Urinary bladder (tissue), 4 donors: ENCODE data around the gene GRIK3. TPM values are rescaled to one million over a fixed set of nuclear protein-coding genes. Genes with fewer than 3 reads are reported as not detected.
"Not testable (repeated sequence)": the region's sequence is repeated elsewhere in the genome, so short reads cannot be mapped to it uniquely, and the experiment has no call there.

Source experiments
- DNase-seq: peaks from one replicate; pipeline ENCODE4 v3.0.0-alpha.2; 2015; ENCODE audit errors: extremely low spot score
- H3K27ac ChIP-seq: one replicate; pipeline ENCODE4 v1.5.1; 2013; ENCODE audit warnings: low read depth, mild to moderate bottlenecking, moderate library complexity
- H3K36me3 ChIP-seq: one replicate; pipeline ENCODE4 v1.6.1; 2013; ENCODE audit warnings: mild to moderate bottlenecking, moderate library complexity; ENCODE audit not compliant: insufficient read depth
- H3K4me1 ChIP-seq: one replicate; pipeline ENCODE4 v1.6.1; 2013; ENCODE audit warnings: mild to moderate bottlenecking, moderate library complexity; ENCODE audit not compliant: insufficient read depth
- H3K4me3 ChIP-seq: one replicate; pipeline ENCODE4 v1.5.1; 2013; ENCODE audit warnings: low read depth, low read length
- WGBS: extraction: QIAGEN DNeasy Blood & Tissue Kit; methylation state at CpG from one replicate; pipeline ENCODE4 v1.1.7; 2013; 5-methylcytosine and 5-hydroxymethylcytosine counted together
- polyA plus RNA-seq: library from polyadenylated mRNA; stranded (reverse); fragments of 200-250 nt; gene quantifications from one replicate; pipeline ENCODE4 v1.2.3, GENCODE V29; 2013
- total RNA-seq: library from RNA; depleted of rRNA; stranded (reverse); fragments of >200 nt; gene quantifications from one replicate; pipeline ENCODE4 v1.2.3, GENCODE V29; 2014
- donor health status: healthy with polysubstance abuse.
- donor health status: healthy.

Gene GRIK3
- total RNA-seq (4.1 TPM), polyA plus RNA-seq (1.7 TPM)

GRCh38 chr1:37034121-37035013 lies at the start of gene GRIK3:
TSS of gene GRIK3 (minus strand) at chr1:37034515. CDS start at chr1:37034108, 407 bp downstream.
- Histone ChIP-seq H3K4me1 (no peaks in the 10 kb centered on the region), H3K27ac (no peak within 1 kb of the TSS), H3K4me3 (peak within 1 kb of the TSS; percentile 20), H3K36me3 (no peaks in the 10 kb centered on the region)
- WGBS: 1% methylated on average over 128 of the region's 128 CpGs
- no peak for DNase-seq

DNA sequence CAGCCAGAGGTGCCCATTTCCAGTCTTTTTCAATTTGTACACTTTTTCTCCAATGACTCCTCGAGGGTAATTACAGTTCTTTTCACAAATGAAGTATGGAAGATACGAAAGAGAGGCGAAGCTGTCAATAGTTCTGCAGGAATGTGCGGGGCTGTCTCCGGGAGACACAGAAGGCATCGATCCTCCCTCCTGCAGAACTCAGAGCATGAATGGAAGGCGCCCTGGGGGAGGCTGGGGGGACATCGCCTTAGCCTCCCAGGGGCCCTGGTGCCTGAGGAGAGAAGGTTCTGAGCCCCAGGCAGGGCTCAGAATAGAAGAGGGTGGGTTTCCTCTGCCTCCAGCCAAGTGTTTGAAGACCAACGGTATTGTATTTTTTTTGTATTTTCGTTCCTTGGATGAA lies 49.7 kb upstream of the GRIK3 start:
- DNase-seq: no peak
- no peaks in the 10 kb centered on the region for H3K4me1 ChIP-seq
- no peaks in the 10 kb centered on the region for H3K36me3 ChIP-seq
- H3K27ac ChIP-seq: no peak overlapping the region
- WGBS: 73% methylated on average over 10 of the region's 10 CpGs
- H3K4me3 ChIP-seq: no peak overlapping the region

DNA sequence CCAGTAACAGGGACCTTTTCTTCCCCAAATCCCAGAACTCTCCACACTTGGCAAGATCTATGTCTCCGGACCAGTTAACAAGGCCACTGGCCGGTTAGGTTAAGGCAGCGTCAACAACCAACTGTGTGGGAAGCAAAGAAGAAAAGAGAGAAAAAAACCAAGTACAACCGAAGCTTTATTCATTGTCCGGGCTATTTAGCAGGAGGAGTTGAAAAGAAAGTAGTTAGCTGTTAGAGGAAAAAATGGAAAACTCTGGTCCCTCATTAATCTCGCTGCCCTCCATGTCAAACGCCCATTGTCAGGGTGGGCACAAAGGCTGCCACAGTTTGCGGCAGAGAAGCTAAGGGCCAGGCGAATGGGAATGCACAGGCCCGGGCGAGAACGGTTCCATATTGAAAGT lies 49.3 kb upstream of the GRIK3 start:
- H3K4me3 ChIP-seq: no peak overlapping the region
- H3K36me3 ChIP-seq: no peaks in the 10 kb centered on the region
- WGBS: 86% methylated on average over 12 of the region's 12 CpGs
- no peak for DNase-seq
- no peak overlapping the region for H3K27ac ChIP-seq
- no peaks in the 10 kb centered on the region for H3K4me1 ChIP-seq

- not testable (repeated sequence) for H3K27ac ChIP-seq, DNase-seq, H3K4me3 ChIP-seq, H3K4me1 ChIP-seq, H3K36me3 ChIP-seq
- WGBS: 94% methylated on average over 42 of the region's 54 CpGs
Measured at GRCh38 chr1:37080296-37080986, 46.1 kb upstream of the GRIK3 start.

GRCh38 chr1:37078866-37079265 lies 44.6 kb upstream of the GRIK3 start:
- WGBS: 85% methylated on average over 2 of the region's 2 CpGs
- DNase-seq: no peak
- Histone ChIP-seq H3K36me3 (no peaks in the 10 kb centered on the region), H3K4me3 (no peak overlapping the region), H3K4me1 (no peaks in the 10 kb centered on the region), H3K27ac (no peak overlapping the region)

DNA sequence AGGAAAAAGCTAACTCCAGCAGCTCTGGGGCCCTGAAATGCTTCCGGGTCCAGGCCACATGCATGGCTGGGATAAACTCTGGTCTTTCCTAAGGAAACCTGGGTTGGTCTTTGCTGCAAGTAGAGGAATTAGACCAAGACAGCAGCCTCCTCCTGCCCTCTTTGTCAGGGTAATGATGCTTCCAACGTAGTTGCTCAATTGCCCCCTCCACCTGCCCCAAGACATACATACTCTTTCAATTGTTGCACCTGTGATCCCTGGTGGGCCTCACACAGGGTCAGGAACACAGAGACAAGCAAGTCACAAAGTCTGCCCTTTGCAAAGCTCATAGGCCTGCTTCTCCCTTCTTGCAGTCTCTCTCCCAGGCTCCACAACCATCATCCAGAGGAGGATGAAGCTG lies 41.9 kb upstream of the GRIK3 start:
- Histone ChIP-seq H3K4me1 (no peaks in the 10 kb centered on the region), H3K4me3 (no peak overlapping the region), H3K27ac (no peak overlapping the region), H3K36me3 (no peaks in the 10 kb centered on the region)
- WGBS: 61% methylated on average over 2 of the region's 2 CpGs
- no peak for DNase-seq

DNA sequence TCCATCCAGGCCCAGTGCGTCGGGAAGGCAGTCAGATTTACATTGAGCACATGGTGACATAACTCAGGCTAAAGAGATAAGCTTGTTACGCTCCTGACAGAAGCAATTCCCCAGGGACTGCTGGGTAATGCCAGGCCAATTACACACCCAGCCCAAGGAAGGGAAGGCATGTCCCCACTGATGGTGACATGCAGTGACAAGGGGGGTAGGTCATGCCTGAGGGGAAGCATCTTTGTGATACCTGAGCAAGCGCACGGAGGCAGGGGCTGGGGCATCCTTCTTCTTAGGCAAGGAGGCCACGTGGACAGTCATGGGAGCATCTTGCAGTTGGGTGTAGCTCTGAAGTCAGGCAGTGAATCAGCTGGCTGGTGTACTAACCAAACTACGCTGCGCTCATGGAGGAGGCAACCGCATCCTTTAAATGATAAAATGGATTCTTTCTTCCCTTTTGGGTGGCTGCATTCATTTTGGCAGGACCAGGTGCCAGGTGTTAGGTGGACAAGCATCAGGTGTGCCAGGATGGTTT lies 39.6 kb upstream of the GRIK3 start:
- 65% methylated on average over 9 of the region's 9 CpGs for WGBS
- no peak for DNase-seq
- Histone ChIP-seq H3K4me3 (no peak overlapping the region), H3K27ac (no peak overlapping the region), H3K36me3 (no peaks in the 10 kb centered on the region), H3K4me1 (no peaks in the 10 kb centered on the region)

GRCh38 chr1:37073152-37073853 lies 39.0 kb upstream of the GRIK3 start:
- no peaks in the 10 kb centered on the region for H3K4me1 ChIP-seq
- no peak for DNase-seq
- no peaks in the 10 kb centered on the region for H3K36me3 ChIP-seq
- WGBS: 49% methylated on average over 9 of the region's 9 CpGs
- no peak overlapping the region for H3K27ac ChIP-seq
- no peak overlapping the region for H3K4me3 ChIP-seq

DNA sequence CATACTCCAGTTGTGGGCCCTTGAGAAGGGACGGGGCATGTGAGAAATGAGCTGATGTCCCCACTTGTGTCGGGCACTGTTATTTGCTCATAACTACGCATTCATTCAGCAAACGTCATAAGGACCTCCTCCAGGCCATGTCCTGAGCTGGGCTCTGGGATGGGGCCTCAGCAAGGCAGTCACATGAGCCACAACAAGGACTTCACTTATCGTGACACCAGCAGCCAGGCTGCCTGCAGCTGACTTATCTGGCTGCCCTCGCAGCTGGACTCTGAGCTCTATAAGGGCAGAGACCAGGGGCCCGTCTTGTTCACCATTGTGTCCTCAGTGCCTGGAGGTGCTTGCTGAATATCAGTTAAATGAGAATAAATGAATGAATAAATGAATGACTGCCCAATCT lies 37.5 kb upstream of the GRIK3 start:
- Histone ChIP-seq H3K4me3 (no peak overlapping the region), H3K36me3 (no peaks in the 10 kb centered on the region), H3K4me1 (no peaks in the 10 kb centered on the region), H3K27ac (no peak overlapping the region)
- no peak for DNase-seq
- WGBS: 54% methylated on average over 7 of the region's 7 CpGs

DNA sequence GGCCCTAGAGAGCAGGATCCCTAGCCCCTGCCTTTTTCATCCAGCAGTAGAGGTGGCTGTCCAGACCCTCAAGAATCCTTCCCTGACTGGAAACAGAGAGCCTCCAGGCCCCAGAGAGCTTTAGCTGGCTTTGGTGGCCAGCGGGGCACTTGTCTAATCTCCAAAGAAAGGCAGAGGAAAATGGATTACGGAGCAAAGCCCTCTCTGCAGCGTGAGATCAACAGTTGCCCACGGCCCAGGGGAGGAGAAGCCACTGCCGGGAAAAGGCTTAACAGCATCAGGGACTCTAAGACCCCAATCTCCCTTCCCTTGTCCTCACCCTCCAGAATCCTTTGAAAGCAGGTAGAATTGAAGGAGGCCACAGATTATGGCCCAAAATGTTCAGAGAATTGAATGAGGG lies 35.8 kb upstream of the GRIK3 start:
- DNase-seq: no peak
- Histone ChIP-seq H3K36me3 (no peaks in the 10 kb centered on the region), H3K4me3 (no peak overlapping the region), H3K27ac (no peak overlapping the region), H3K4me1 (no peaks in the 10 kb centered on the region)
- 52% methylated on average over 5 of the region's 5 CpGs for WGBS

DNA sequence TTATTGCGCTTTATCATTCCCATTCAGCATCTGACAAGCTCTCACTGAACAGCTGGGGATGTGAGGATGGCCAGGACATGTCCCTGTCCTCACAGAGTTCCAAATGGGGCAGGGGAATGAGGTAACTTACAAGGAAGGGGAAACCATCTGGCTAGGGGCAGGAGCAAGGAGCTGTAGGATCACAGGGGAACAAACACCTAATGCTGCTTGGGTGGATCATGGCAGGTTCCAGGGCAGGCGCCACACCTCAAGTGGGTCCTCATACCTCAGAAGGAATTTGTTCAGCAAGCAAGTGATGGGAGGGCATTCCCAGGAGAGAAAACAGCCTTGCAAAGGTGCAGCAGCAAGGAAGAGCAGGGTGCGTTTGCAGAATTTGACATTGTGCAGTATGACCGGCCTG lies 35.1 kb upstream of the GRIK3 start:
- Histone ChIP-seq H3K27ac (no peak overlapping the region), H3K36me3 (no peaks in the 10 kb centered on the region), H3K4me3 (no peak overlapping the region), H3K4me1 (no peaks in the 10 kb centered on the region)
- 86% methylated on average over 4 of the region's 4 CpGs for WGBS
- DNase-seq: no peak

DNA sequence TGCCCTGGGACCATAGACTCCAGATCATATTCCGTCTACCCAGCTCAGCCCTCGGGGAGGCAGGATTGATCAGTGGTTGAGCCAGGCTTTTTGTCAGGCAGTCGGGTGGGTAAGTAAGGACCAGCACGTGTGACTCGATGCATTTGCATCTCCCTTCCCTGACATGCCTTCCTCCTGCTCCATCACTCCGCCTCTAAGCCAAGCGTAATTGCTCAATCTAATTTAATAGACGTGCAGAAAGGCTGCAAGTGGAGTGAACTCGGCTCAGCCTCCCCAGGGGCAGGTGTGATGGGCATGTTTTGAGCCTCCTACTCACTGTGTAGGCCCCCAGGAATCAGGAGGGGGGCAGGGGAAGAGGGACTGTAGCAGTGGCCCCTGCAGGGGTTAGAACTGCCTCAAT lies 34.6 kb upstream of the GRIK3 start:
- 46% methylated on average over 9 of the region's 9 CpGs for WGBS
- H3K27ac ChIP-seq: no peak overlapping the region
- no peaks in the 10 kb centered on the region for H3K4me1 ChIP-seq
- H3K36me3 ChIP-seq: no peaks in the 10 kb centered on the region
- H3K4me3 ChIP-seq: no peak overlapping the region
- no peak for DNase-seq

DNA sequence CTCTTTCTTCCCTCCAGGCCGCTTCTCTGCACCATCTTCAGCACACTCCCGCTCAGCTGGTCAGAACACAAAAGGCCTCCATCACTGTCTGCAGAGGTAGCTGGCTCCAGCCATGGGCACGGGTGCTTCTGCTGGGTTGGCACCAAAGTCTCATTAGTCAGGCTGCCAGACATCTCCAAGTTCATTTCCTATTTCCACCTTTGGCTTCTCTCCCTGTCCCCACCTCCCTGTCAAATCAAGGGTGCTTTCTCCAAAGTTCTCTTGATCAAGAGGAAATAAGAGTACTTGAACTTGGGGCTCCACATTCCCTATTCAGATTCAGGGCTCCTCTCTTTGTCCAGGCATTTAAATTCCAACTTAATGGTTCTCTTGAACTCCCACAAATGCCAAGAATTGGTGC lies 33.9 kb upstream of the GRIK3 start:
- H3K36me3 ChIP-seq: no peaks in the 10 kb centered on the region
- 76% methylated on average over 3 of the region's 3 CpGs for WGBS

More for the DNA sequence above, 33.9 kb upstream of the GRIK3 start:
- Histone ChIP-seq H3K27ac (no peak overlapping the region), H3K4me1 (no peaks in the 10 kb centered on the region), H3K4me3 (no peak overlapping the region)
- DNase-seq: no peak
